GM12878 (cell line): Measurements from ENCODE around the gene RRBP1.

Source experiments
- ATF7 ChIP-seq: fragments of 450-650 bp; IDR thresholded peaks from 2 replicates; pipeline ENCODE4 v1.6.1; 2016; ENCODE audit warnings: low read depth, mild to moderate bottlenecking
- HDAC2 ChIP-seq: fragments of 200-600 bp; sonication (generic); IDR thresholded peaks from 2 replicates; pipeline ENCODE4 v1.6.1; 2017
- MYC ChIP-seq: IDR thresholded peaks from 2 replicates; pipeline ENCODE4 v1.6.1; 2011; ENCODE audit warnings: mild to moderate bottlenecking, low read length, moderate library complexity, inconsistent platforms; ENCODE audit not compliant: insufficient read depth, insufficient replicate concordance, insufficient read length, severe bottlenecking
- NFYB ChIP-seq: IDR thresholded peaks from 2 replicates; pipeline ENCODE4 v1.6.1; 2011; ENCODE audit warnings: low read depth, mild to moderate bottlenecking, low read length, improper control_type of control experiment, moderate library complexity; ENCODE audit not compliant: insufficient read depth
- POLR2AphosphoS5 ChIP-seq: IDR thresholded peaks from 2 replicates; pipeline ENCODE4 v1.6.1; 2011; ENCODE audit warnings: mild to moderate bottlenecking, low read length, inconsistent platforms
- SIN3A ChIP-seq: IDR thresholded peaks from 2 replicates; pipeline ENCODE4 v1.6.1; 2012; ENCODE audit warnings: low read depth, low read length, improper control_type of control experiment
- SP1 ChIP-seq: IDR thresholded peaks from one replicate; pipeline ENCODE4 v1.6.1; 2011; ENCODE audit warnings: low read depth, low read length
- SREBF2 ChIP-seq: IDR thresholded peaks from 2 replicates; pipeline ENCODE4 v1.6.1; 2012; ENCODE audit warnings: mild to moderate bottlenecking, low read length
- TAF1 ChIP-seq: IDR thresholded peaks from 2 replicates; pipeline ENCODE4 v1.6.1; 2011; ENCODE audit warnings: mild to moderate bottlenecking, low read depth, low read length, borderline replicate concordance
- ZBTB40 ChIP-seq: fragments of 450-650 bp; IDR thresholded peaks from 2 replicates; pipeline ENCODE4 v1.6.1; 2016; ENCODE audit warnings: mild to moderate bottlenecking, moderate library complexity, borderline replicate concordance

DNA sequence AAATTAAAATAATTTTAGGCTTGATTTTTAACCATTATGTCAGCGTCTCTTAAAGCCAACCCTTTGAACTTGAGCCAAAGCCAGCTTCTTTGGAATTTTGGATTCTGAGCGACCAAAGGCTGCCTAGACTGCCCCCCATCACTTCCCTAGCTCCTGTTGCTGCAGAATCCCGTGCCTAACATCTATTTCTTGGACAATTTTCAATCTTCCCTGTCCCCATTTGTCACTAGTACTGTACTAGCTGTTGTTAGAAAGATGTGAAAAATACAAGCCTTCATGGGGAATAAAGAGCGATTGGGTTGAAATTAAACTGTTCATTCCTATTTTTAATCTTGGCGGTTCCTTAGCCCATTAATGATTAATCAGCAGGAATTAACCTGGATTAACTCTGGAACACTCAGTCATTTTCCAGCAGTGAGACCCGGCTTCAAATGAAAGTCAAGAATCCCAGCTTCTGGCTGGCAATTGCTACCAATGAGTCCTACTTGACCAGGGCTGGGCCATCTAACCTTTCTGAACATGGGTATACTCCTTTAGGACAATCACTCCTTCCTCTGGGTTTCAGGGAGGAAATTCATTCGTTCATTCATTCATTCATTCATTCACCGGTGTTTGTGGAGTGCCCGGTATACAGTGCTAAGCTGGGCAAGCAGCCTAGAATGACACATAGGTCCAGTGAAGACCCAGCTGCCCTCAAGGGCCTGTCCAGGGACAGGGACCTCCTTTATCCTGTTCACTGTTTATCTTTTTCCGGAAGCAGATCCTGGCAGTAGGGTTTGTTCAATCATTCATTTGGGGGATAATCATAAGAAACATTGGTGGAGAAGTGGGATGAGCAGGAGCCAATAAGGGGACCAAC, 1.4 kb upstream of the RRBP1 start:
- TF ChIP-seq POLR2AphosphoS5 = no peak
- no peak for TF ChIP-seq ZBTB40
- TF ChIP-seq HDAC2 = no peak
- no peak for TF ChIP-seq SP1
- TF ChIP-seq SREBF2 = no peak
- TF ChIP-seq NFYB = no peak
- no peak for TF ChIP-seq MYC
- no peak for TF ChIP-seq ATF7
- TF ChIP-seq SIN3A = no peak
- TF ChIP-seq TAF1 = no peak
